Loucy (cell line): ENCODE data around the gene CLASP1.

Experiments used
- H2AFZ ChIP-seq: fragments of 200-600 bp; sonication (generic); 2 replicates; pipeline ENCODE4 v1.6.0; 2016; ENCODE audit warnings: antibody characterized with exemption, mild to moderate bottlenecking, low read length, moderate library complexity
- H3F3A ChIP-seq: fragments of 200-600 bp; 2 replicates; pipeline ENCODE4 v1.6.0; 2016; ENCODE audit warnings: antibody characterized with exemption, low read depth, mild to moderate bottlenecking
- H3K27me3 ChIP-seq: fragments of 200-600 bp; sonication (generic); 2 replicates; pipeline ENCODE4 v1.6.1; 2014; ENCODE audit warnings: low read length, mild to moderate bottlenecking; ENCODE audit not compliant: insufficient read depth, poor library complexity, severe bottlenecking
- H3K36me3 ChIP-seq: fragments of 200-600 bp; sonication (generic); 2 replicates; pipeline ENCODE4 v1.6.1; 2016; ENCODE audit warnings: low read length; ENCODE audit not compliant: insufficient read depth
- H3K4me1 ChIP-seq: fragments of 200-600 bp; sonication (generic); 2 replicates; pipeline ENCODE4 v1.5.1; 2014; ENCODE audit warnings: low read length, mild to moderate bottlenecking; ENCODE audit not compliant: insufficient read depth, poor library complexity, severe bottlenecking
- H3K4me2 ChIP-seq: fragments of 200-600 bp; sonication (generic); 2 replicates; pipeline ENCODE4 v1.6.0; 2014; ENCODE audit warnings: antibody characterized with exemption, low read length, low read depth, mild to moderate bottlenecking; ENCODE audit not compliant: poor library complexity, severe bottlenecking
- H3K4me3 ChIP-seq: fragments of 200-600 bp; sonication (generic); 2 replicates; pipeline ENCODE4 v1.5.1; 2014; ENCODE audit warnings: low read length, mild to moderate bottlenecking, mixed read lengths; ENCODE audit not compliant: poor library complexity, severe bottlenecking
- H3K79me2 ChIP-seq: fragments of 200-600 bp; sonication (generic); 2 replicates; pipeline ENCODE4 v1.6.1; 2014; ENCODE audit warnings: low read length; ENCODE audit not compliant: insufficient read depth
- H3K9ac ChIP-seq: fragments of 200-600 bp; sonication (generic); 2 replicates; pipeline ENCODE4 v1.6.0; 2014; ENCODE audit warnings: mild to moderate bottlenecking, low read depth, low read length, moderate library complexity; ENCODE audit not compliant: poor library complexity, severe bottlenecking
- H3K9me2 ChIP-seq: fragments of 200-600 bp; sonication (generic); replicated peaks from 2 replicates; pipeline ENCODE4 v1.6.1; 2016; ENCODE audit warnings: low read depth, low read length, mixed read lengths
- H3K9me3 ChIP-seq: fragments of 200-600 bp; sonication (generic); 2 replicates; pipeline ENCODE4 v1.6.1; 2014; ENCODE audit warnings: mild to moderate bottlenecking, antibody characterized with exemption, low read length, low read depth; ENCODE audit not compliant: insufficient read depth
- H4K20me1 ChIP-seq: fragments of 200-600 bp; sonication (generic); 2 replicates; pipeline ENCODE4 v1.6.0; 2014; ENCODE audit warnings: antibody characterized with exemption, low read length, mild to moderate bottlenecking; ENCODE audit not compliant: insufficient read depth, poor library complexity, severe bottlenecking
- EZH2phosphoT487 ChIP-seq: fragments of 200-600 bp; IDR thresholded peaks from 2 replicates; pipeline ENCODE4 v1.6.1; 2018; ENCODE audit warnings: antibody characterized with exemption, mild to moderate bottlenecking, moderate library complexity, borderline replicate concordance
- TF ChIP-seq, protein P1 (sequence below): fragments of 200-600 bp; sonication (generic); conservative IDR thresholded peaks from 2 replicates; pipeline ENCODE4 v1.5.1; 2014; ENCODE audit warnings: mild to moderate bottlenecking, antibody characterized with exemption, low read length

The CLASP1 gene

DNA sequence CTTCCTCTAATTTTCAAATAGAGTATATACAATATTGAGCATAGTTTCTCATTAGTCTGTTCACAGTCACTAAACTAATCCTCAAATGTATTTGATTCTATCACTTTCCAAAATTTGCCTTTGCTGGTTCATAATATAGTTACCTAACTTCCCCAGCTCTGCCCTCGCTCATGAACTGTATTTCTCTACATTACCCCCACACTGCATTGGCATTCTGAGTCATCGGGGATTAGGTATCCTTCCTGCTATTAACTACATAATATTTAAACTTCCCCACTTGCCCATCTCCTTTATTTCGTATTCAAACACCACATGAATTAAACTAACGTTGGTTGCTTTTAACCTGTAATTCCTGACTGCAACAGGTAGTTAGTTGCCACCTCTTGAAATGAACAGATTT, 14.8 kb upstream of the CLASP1 start:
- Histone ChIP-seq H2AFZ (no peak overlapping the region), H3K79me2 (no peaks in the 10 kb centered on the region), H3K4me1 (no peaks in the 10 kb centered on the region), H3K9ac (no peak overlapping the region), H3K36me3 (no peaks in the 10 kb centered on the region), H3K27me3 (no peaks in the 10 kb centered on the region), H3K9me3 (no peaks in the 10 kb centered on the region), H3F3A (no peaks in the 10 kb centered on the region), H3K4me3 (no peak overlapping the region), H4K20me1 (no peaks in the 10 kb centered on the region), H3K9me2 (no peaks in the 10 kb centered on the region), H3K4me2 (no peak overlapping the region)
- TF ChIP-seq, protein P1, sequence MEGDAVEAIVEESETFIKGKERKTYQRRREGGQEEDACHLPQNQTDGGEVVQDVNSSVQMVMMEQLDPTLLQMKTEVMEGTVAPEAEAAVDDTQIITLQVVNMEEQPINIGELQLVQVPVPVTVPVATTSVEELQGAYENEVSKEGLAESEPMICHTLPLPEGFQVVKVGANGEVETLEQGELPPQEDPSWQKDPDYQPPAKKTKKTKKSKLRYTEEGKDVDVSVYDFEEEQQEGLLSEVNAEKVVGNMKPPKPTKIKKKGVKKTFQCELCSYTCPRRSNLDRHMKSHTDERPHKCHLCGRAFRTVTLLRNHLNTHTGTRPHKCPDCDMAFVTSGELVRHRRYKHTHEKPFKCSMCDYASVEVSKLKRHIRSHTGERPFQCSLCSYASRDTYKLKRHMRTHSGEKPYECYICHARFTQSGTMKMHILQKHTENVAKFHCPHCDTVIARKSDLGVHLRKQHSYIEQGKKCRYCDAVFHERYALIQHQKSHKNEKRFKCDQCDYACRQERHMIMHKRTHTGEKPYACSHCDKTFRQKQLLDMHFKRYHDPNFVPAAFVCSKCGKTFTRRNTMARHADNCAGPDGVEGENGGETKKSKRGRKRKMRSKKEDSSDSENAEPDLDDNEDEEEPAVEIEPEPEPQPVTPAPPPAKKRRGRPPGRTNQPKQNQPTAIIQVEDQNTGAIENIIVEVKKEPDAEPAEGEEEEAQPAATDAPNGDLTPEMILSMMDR, result no peak
- TF ChIP-seq EZH2phosphoT487, result no peak

DNA sequence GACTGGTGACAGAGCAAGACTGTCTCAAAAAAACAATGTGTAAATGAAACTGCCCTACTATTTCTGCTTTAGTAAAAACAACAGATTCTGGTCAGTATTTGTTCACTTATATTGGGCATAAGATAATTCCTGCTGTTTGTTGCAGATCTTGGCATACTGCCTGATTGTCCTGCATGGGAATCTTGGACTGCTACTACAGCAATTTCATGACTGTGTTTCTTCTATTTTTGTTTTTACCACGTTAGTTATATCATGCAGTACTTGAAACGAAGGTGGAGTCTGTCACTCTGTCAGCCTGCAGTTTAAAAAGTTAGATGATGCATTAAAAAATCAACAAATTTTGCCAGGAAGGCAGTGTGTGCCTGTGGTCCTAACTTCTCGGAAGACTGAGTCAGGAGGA, 14.2 kb upstream of the CLASP1 start:
- H3K9me2 ChIP-seq, result no peaks in the 10 kb centered on the region
- H3K4me1 ChIP-seq, result no peaks in the 10 kb centered on the region
- no peaks in the 10 kb centered on the region for H3K9me3 ChIP-seq
- no peaks in the 10 kb centered on the region for H3F3A ChIP-seq
- TF ChIP-seq, protein P1, result no peak
- no peak for TF ChIP-seq EZH2phosphoT487
- no peaks in the 10 kb centered on the region for H4K20me1 ChIP-seq
- no peak overlapping the region for H2AFZ ChIP-seq
- no peak overlapping the region for H3K4me3 ChIP-seq
- H3K4me2 ChIP-seq, result no peak overlapping the region
- no peaks in the 10 kb centered on the region for H3K27me3 ChIP-seq
- H3K79me2 ChIP-seq, result no peaks in the 10 kb centered on the region
- no peaks in the 10 kb centered on the region for H3K36me3 ChIP-seq
- no peak overlapping the region for H3K9ac ChIP-seq

DNA sequence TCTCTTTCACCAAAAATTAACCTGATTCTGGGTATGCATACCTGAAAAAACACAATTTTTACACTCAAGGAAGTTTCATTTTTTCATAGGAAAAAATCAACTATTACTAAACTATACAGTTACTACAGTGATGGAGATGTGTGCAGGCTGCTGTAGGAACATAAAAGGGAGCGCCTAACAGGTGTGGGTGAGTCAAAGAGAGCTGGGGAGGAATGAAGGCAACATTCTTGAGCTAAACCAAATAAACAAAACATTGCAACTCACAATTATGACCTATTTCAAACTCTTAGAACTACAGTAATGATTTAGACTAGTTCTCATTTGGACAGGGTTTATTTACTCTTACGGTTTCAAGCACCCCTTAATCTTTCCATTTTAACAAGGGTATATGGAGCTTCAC, 13.4 kb upstream of the CLASP1 start:
- Histone ChIP-seq H3F3A (no peaks in the 10 kb centered on the region), H3K9ac (no peak overlapping the region), H3K79me2 (no peaks in the 10 kb centered on the region), H3K9me2 (no peaks in the 10 kb centered on the region), H3K27me3 (no peaks in the 10 kb centered on the region), H2AFZ (no peak overlapping the region), H3K9me3 (no peaks in the 10 kb centered on the region), H3K4me1 (no peaks in the 10 kb centered on the region), H4K20me1 (no peaks in the 10 kb centered on the region), H3K36me3 (no peaks in the 10 kb centered on the region), H3K4me3 (no peak overlapping the region), H3K4me2 (no peak overlapping the region)
- TF ChIP-seq, protein P1, result no peak
- no peak for TF ChIP-seq EZH2phosphoT487
